ENCODE measurements around the gene ZNF431. TPM values are rescaled to one million over a fixed set of nuclear protein-coding genes. Genes with fewer than 3 reads are reported as not detected.

Gene ZNF431
- total and polyA plus RNA-seq, 2 of the 8 experiments (the other 6 are each of a cell fraction or from before 2014, with no cell fraction given): 6.7 to 43.2 TPM

DNA sequence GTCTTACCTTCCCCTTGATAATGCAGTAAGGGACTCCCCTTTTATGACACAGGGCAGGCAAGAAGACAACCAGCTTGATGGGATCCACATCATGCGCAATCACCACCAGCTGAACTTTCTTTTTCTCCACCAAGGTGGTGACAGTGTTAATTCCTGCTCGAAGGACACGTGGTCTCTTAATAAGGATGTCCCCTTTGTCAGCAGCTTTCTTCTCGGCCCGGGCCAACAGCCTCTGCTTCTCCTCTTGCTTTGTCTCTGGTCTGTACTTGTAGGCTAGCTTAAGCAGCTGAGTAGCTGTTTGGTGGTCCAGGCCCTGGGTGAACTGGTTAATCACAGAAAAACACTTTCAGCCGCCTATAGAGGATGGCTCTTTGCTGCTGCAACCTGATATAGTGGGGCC, 8.0 kb downstream of the ZNF431 start (continued):
- TF ChIP-seq POLR2AphosphoS5 (IDR thresholded peaks at IDR 0.05; ENCODE audit: low read depth, low read length) (no peak), BRCA1 (IDR thresholded peaks at IDR 0.05; ENCODE audit: low read depth, low read length) (no peak), SP1 (IDR thresholded peaks at IDR 0.05; ENCODE audit: low read depth, low read length) (no peak), NANOG (IDR thresholded peaks at IDR 0.05; ENCODE audit: insufficient read depth, low read depth, low read length, poor library complexity, severe bottlenecking) (no peak), SP4 (IDR thresholded peaks at IDR 0.05; ENCODE audit: low read length) (no peak)
